Natural killer cell (primary cell): ENCODE data around the gene TUBB4A. TPM values are rescaled to one million over a fixed set of nuclear protein-coding genes. Genes with fewer than 3 reads are reported as not detected.

Experiments
- ATAC-seq, 3 donors: fragments of 150-1000 bp in 2 of 3; fragments of 200-7000 bp in 1 of 3; cut with Tn5 transposase; 1 replicate in 1 of 3; 2 replicates in 2 of 3; pipeline ENCODE4 v1.10.0; 2021; ENCODE audit warnings: mild to moderate bottlenecking in 2 of 3, moderate library complexity in 2 of 3
- DNase-seq, 2 donors: peaks; one replicate each; pipeline versions ENCODE4 v3.0.0 to v3.0.0-alpha.2; 2013 to 2021; ENCODE audit warnings: mixed read lengths in 1 of 2
- H3K27ac ChIP-seq: one replicate; pipeline ENCODE4 v1.5.1; 2013; ENCODE audit warnings: mild to moderate bottlenecking, low read length
- H3K27me3 ChIP-seq: one replicate; pipeline ENCODE4 v1.6.1; 2013; ENCODE audit warnings: low read length; ENCODE audit not compliant: control insufficient read depth, insufficient read depth
- H3K36me3 ChIP-seq: one replicate; pipeline ENCODE4 v1.6.1; 2013; ENCODE audit warnings: low read length; ENCODE audit not compliant: control insufficient read depth, insufficient read depth
- H3K4me1 ChIP-seq: one replicate; pipeline ENCODE4 v1.6.1; 2013; ENCODE audit warnings: low read length; ENCODE audit not compliant: control insufficient read depth, insufficient read depth
- H3K4me3 ChIP-seq: one replicate; pipeline ENCODE4 v1.5.1; 2013; ENCODE audit warnings: low read length
- H3K9me3 ChIP-seq: one replicate; pipeline ENCODE4 v1.6.1; 2013; ENCODE audit warnings: low read length; ENCODE audit not compliant: control insufficient read depth, insufficient read depth
- H3K27ac Mint-ChIP-seq, 2 donors: one replicate each; pipeline ENCODE4 v1.8.0; 2022; ENCODE audit warnings: mild to moderate bottlenecking in 2 of 2, mixed read lengths in 2 of 2, moderate library complexity in 1 of 2
- H3K27me3 Mint-ChIP-seq, 2 donors: one replicate each; pipeline ENCODE4 v1.8.0; 2022; ENCODE audit warnings: low read depth in 2 of 2, mixed read lengths in 2 of 2
- H3K36me3 Mint-ChIP-seq: one replicate; pipeline ENCODE4 v1.8.0; 2022; ENCODE audit warnings: mixed read lengths
- H3K4me1 Mint-ChIP-seq, 2 donors: one replicate each; pipeline ENCODE4 v1.8.0; 2022; ENCODE audit warnings: mixed read lengths in 2 of 2
- H3K4me3 Mint-ChIP-seq: one replicate; pipeline ENCODE4 v1.8.0; 2022; ENCODE audit warnings: mild to moderate bottlenecking, moderate library complexity, mixed read lengths
- H3K9me3 Mint-ChIP-seq, 2 donors: one replicate each; pipeline ENCODE4 v1.8.0; 2022; ENCODE audit warnings: mixed read lengths in 2 of 2
- CTCF ChIP-seq: fragments of 200-600 bp; IDR thresholded peaks from one replicate; pipeline ENCODE4 v1.8.0; 2022; ENCODE audit warnings: antibody characterized with exemption
- WGBS: methylation state at CpG from one replicate; pipeline ENCODE4 v1.1.7; 2013; ENCODE audit warnings: missing lambda C conversion rate; ENCODE audit not compliant: insufficient coverage; 5-methylcytosine and 5-hydroxymethylcytosine counted together
- intact Hi-C: fragments of 100-400 bp; cut with micrococcal nuclease; formaldehyde crosslinking; loops from one replicate; pipeline ENCODE4 v1.14.2; 2022
- total RNA-seq, 4 donors: library from RNA; stranded (reverse); fragments of 120-200 nt in 1 of 4; gene quantifications; one replicate each; pipeline versions ENCODE4 v1.2.3 to v1.2.4, GENCODE V29; 2013 to 2022

TUBB4A gene
- total RNA-seq, 3 donors from 2014 or later (not counting 1 experiment from before 2014, with no cell fraction given): 0.40 to 2.6 (median 1.8) TPM

- H3K36me3 Mint-ChIP-seq: no peaks in the 10 kb centered on the region
- intact Hi-C loops: no loop called here
Observed at GRCh38 chr19:6484230-6484629, 17.9 kb downstream of the TUBB4A start.

GRCh38 chr19:6483235-6483634, 18.9 kb downstream of the TUBB4A start:
- Mint-ChIP-seq H3K27ac (peak overlapping the region; percentile 95 to 99), H3K36me3 (no peaks in the 10 kb centered on the region), H3K4me1 (peaks cover 41 to 46% of the 10 kb centered on the region in 2 donors), H3K27me3 (no peaks in the 10 kb centered on the region), H3K9me3 (no peaks in the 10 kb centered on the region), H3K4me3 (peak overlapping the region; percentile 1)
- Histone ChIP-seq H3K36me3 (peaks cover 6% of the 10 kb centered on the region), H3K4me3 (no peak overlapping the region), H3K27me3 (no peaks in the 10 kb centered on the region), H3K9me3 (no peaks in the 10 kb centered on the region), H3K27ac (no peak overlapping the region), H3K4me1 (peaks cover 46% of the 10 kb centered on the region)
- DNase-seq: no peak
- TF ChIP-seq CTCF: no peak
- WGBS: 94% methylated on average over 3 of the region's 3 CpGs
- ATAC-seq: no peak
- intact Hi-C loops: no loop called here

More at GRCh38 chr19:6484230-6484629, 17.9 kb downstream of the TUBB4A start:
- H3K27me3 ChIP-seq: no peaks in the 10 kb centered on the region
- H3K36me3 ChIP-seq: peaks cover 3% of the 10 kb centered on the region
- Mint-ChIP-seq H3K27me3 (no peaks in the 10 kb centered on the region), H3K9me3 (no peaks in the 10 kb centered on the region), H3K27ac (peak overlapping the region; percentile 95 to 99), H3K4me1 (peaks cover 43 to 47% of the 10 kb centered on the region in 2 donors), H3K4me3 (peak overlapping the region; percentile 9)
- H3K27ac ChIP-seq: no peak overlapping the region
- H3K4me1 ChIP-seq: peaks cover 49% of the 10 kb centered on the region
- over 99% methylated on average over 8 of the region's 8 CpGs for WGBS
- TF ChIP-seq CTCF: no peak
- no peaks in the 10 kb centered on the region for H3K9me3 ChIP-seq
- H3K4me3 ChIP-seq: no peak overlapping the region
- no peak for ATAC-seq
- DNase-seq: no peak

GRCh38 chr19:6482343-6482686, 19.8 kb downstream of the TUBB4A start:
- H3K4me1 ChIP-seq: peaks cover 46% of the 10 kb centered on the region
- DNase-seq (peak in 1 of 2 donors; percentile 32), ATAC-seq (peak in 1 of 3 donors; percentile 14)
- 75% methylated on average over 8 of the region's 8 CpGs for WGBS
- Mint-ChIP-seq H3K36me3 (no peaks in the 10 kb centered on the region), H3K9me3 (no peaks in the 10 kb centered on the region), H3K4me1 (peaks cover 41 to 46% of the 10 kb centered on the region in 2 donors), H3K4me3 (peak overlapping the region; percentile 94), H3K27ac (peak overlapping the region; percentile 95 to 99), H3K27me3 (no peaks in the 10 kb centered on the region)
- H3K4me3 ChIP-seq: peak overlapping the region; percentile 71
- H3K27me3 ChIP-seq: no peaks in the 10 kb centered on the region
- H3K27ac ChIP-seq: peak overlapping the region; percentile 90
- no peaks in the 10 kb centered on the region for H3K9me3 ChIP-seq
- TF ChIP-seq CTCF: no peak
- intact Hi-C loops: no loop called here
- H3K36me3 ChIP-seq: peaks cover 9% of the 10 kb centered on the region
